ENCODE data around the gene AFAP1.
A peak's percentile ranks its signal among the peaks of the same experiment; 100 is the strongest.
"Not testable (repeated sequence)": the region's sequence is repeated elsewhere in the genome, so short reads cannot be mapped to it uniquely, and the experiment has no call there.

The AFAP1 gene

DNA sequence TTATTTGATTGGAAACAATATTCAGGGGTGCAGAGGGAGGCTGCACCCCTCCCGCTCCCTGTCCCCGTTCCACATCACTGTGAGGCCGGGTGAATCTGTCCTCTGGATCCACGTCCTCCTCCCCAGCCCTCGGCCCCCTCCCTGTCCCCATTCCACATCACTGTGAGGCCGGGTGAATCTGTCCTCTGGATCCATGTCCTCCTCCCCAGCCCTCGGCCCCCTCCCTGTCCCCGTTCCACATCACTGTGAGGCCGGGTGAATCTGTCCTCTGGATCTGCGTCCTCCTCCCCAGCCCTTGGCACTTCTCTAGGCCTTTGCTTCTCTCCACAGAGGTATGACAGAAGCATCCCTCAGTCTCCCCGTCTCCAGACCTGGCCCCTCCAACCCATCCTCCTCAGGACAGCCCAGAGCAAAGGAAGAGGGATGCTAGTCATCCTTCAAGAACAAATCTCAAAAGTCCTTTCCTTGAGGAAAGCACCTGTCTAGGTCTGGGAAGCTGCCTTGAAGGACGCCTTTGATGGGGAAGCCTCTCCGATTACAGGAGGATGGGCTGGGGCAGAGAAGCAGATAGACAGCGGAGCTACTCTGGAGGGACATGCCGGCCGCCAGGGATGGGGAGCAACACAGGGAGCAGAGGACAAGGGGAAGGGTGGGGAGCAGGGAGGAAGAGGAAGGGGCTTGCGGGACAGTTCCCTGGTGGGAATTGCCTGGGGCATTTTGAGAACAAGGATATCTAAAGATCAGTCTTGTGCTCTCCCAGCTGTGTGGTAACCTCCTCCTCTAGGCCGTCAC, 10.8 kb upstream of the AFAP1 start:
- Mint-ChIP-seq H3K4me3 (no peak overlapping the region), H3K36me3 (ENCODE audit: insufficient read depth) (peaks cover 3% of the 10 kb centered on the region), H3K4me1 (peaks cover 15% of the 10 kb centered on the region), H3K27ac (ENCODE audit: low read depth) (peak overlapping the region; percentile 45), H3K27me3 (no peaks in the 10 kb centered on the region), H3K9me3 (no peaks in the 10 kb centered on the region)
- DNase-seq (ENCODE audit: low spot score in 2 of 2) (no peak), ATAC-seq (replicated peaks; ENCODE audit: extremely low read depth, poor library complexity, severe bottlenecking) (no peak)

DNA sequence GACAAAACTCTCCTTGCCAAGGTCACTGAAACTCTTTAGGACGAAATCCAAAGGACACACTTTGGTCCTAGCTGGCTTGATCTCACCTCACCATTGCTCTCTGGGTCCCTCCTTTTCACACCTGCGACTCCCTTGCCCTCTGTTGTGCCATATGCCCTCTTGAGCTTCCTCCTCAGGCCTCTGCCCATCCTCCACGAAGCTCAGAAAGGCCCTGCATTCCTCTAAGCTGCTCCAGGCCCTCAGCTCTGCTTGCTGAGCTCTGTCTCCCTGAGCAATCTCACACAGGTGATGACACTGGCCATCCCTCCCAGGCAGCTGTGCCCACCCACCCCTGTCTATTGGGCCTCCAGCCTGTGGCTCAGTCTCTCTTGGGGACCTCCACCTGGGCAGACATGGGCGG, 10.1 kb upstream of the AFAP1 start:
- peak overlapping the region; percentile 45 for H3K27ac Mint-ChIP-seq (ENCODE audit: low read depth)
- H3K27me3 Mint-ChIP-seq = no peaks in the 10 kb centered on the region
- no peak overlapping the region for H3K4me3 Mint-ChIP-seq
- H3K4me1 Mint-ChIP-seq = peaks cover 15% of the 10 kb centered on the region
- no peak for ATAC-seq (replicated peaks; ENCODE audit: extremely low read depth, poor library complexity, severe bottlenecking)
- H3K36me3 Mint-ChIP-seq (ENCODE audit: insufficient read depth) = peaks cover 3% of the 10 kb centered on the region
- no peak for DNase-seq (ENCODE audit: low spot score in 2 of 2)
- no peaks in the 10 kb centered on the region for H3K9me3 Mint-ChIP-seq

DNA sequence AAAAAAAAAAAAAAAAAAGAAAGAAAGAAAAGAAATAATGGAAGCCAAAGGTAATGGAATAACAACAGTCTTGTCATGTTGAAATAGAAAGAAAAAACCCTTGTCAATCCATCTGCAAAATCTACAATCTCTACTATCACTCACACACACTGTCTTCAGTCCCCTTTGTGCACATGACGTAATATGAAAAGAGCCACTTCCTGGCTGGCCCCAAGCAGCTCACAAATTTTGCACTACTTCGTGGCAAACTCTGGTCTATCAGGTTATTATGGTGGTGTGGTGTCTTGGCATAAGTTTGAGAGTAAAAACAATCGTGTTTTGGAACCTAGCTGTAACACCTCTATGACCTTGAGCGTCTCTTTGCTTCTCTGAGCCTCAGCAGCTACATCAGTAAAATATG, 8.3 kb upstream of the AFAP1 start:
- ATAC-seq (replicated peaks; ENCODE audit: extremely low read depth, poor library complexity, severe bottlenecking) (peak; percentile 99), DNase-seq (ENCODE audit: low spot score in 2 of 2) (peak in 1 of 2 donors; percentile 35)
- H3K27ac Mint-ChIP-seq (ENCODE audit: low read depth) = no peak overlapping the region
- H3K4me1 Mint-ChIP-seq = peaks cover 15% of the 10 kb centered on the region
- no peaks in the 10 kb centered on the region for H3K27me3 Mint-ChIP-seq
- peaks cover 3% of the 10 kb centered on the region for H3K36me3 Mint-ChIP-seq (ENCODE audit: insufficient read depth)
- H3K9me3 Mint-ChIP-seq = no peaks in the 10 kb centered on the region
- H3K4me3 Mint-ChIP-seq = no peak overlapping the region

DNA sequence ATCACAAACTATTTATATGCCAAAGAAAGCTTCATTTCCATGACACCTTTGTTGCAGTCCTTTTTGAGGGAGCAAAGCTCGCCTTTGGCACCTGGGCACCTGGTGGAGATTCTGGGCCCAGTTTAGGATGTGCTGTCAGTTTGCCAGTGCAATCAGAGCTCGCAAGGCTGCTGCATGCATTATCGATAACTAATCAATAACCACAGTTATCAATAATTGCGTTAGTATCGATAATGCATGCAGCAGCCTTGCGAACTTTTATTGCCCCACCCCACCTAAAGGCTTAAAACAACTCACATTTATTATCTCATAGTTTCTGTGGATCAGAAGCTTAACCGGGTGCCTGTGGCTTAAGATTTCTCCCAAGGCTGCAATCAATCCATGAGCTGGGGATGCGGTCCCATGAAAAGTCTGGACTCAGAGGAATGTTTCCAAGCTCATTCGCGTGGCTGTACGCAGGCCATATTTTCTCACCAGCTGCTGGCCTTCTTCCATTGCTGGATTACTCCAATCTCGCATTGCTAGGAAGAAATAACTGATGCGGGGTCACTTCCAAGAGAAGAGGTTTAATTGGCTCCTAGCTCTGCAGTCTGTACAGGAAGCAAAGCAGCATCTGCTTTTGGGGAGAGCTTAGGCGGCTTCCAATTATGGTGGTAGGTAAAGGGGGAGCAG, 6.2 kb upstream of the AFAP1 start:
- H3K36me3 Mint-ChIP-seq (ENCODE audit: insufficient read depth) = peaks cover 3% of the 10 kb centered on the region
- no peaks in the 10 kb centered on the region for H3K9me3 Mint-ChIP-seq
- no peaks in the 10 kb centered on the region for H3K27me3 Mint-ChIP-seq
- ATAC-seq (replicated peaks; ENCODE audit: extremely low read depth, poor library complexity, severe bottlenecking) (no peak), DNase-seq (ENCODE audit: low spot score in 2 of 2) (no peak)
- no peak overlapping the region for H3K4me3 Mint-ChIP-seq
- H3K4me1 Mint-ChIP-seq = peaks cover 15% of the 10 kb centered on the region
- peak overlapping the region; percentile 41 for H3K27ac Mint-ChIP-seq (ENCODE audit: low read depth)

DNA sequence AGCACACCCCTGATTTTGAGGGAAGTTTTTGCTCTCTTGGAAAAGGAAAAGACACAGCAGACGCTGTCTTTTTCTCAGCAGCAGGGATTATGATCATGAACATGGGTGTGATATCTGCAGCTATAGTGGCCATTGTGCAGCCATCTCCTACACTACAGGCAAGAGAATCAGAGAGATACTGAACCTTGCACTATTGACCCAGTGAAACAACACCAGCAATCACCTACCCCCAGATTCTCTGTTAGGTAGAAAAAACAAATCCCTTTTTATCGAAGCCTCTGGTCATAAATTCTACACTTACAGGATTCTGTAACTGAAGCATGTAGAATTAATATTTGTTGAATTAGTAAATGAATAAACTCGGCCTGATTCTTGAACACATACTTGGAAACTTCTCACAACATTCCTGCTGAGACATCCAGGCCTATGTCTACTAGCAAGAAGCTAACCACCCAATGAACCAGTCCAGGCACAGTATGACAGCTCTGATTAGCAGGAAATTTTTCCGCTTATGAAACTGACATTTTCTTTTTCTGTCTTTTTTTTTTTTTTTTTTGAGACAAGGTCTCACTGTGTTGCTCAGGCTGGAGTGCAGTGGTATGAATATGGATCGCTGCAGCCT, 5.0 kb upstream of the AFAP1 start:
- Mint-ChIP-seq H3K36me3 (ENCODE audit: insufficient read depth) (peaks cover 5% of the 10 kb centered on the region), H3K4me1 (peaks cover 15% of the 10 kb centered on the region), H3K9me3 (no peaks in the 10 kb centered on the region), H3K27me3 (no peaks in the 10 kb centered on the region), H3K4me3 (no peak overlapping the region), H3K27ac (ENCODE audit: low read depth) (no peak overlapping the region)
- no peak for DNase-seq (ENCODE audit: low spot score in 2 of 2)
- ATAC-seq (replicated peaks; ENCODE audit: extremely low read depth, poor library complexity, severe bottlenecking) = no peak

DNA sequence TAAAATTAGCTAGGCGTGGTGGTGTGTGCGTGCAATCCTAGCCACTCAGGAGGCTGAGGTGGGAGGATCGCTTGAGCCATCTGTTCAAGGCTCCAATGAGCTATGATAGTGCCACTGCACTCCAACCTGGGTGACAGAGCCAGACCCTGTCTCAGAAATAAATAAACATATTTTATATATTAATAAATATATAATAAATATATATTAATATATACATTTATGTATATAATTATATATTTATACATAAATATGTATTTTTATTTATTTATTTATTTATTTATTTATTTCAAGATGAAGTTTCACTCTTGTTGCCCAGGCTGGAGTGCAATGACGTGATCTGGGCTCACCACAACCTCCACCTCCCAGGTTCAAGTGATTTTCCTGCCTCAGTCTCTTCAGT, 4.0 kb upstream of the AFAP1 start:
- not testable (repeated sequence) for H3K27ac Mint-ChIP-seq (ENCODE audit: low read depth); ATAC-seq (replicated peaks; ENCODE audit: extremely low read depth, poor library complexity, severe bottlenecking); H3K36me3 Mint-ChIP-seq (ENCODE audit: insufficient read depth); H3K4me1 Mint-ChIP-seq; H3K27me3 Mint-ChIP-seq; DNase-seq (ENCODE audit: low spot score in 2 of 2); H3K4me3 Mint-ChIP-seq; H3K9me3 Mint-ChIP-seq

DNA sequence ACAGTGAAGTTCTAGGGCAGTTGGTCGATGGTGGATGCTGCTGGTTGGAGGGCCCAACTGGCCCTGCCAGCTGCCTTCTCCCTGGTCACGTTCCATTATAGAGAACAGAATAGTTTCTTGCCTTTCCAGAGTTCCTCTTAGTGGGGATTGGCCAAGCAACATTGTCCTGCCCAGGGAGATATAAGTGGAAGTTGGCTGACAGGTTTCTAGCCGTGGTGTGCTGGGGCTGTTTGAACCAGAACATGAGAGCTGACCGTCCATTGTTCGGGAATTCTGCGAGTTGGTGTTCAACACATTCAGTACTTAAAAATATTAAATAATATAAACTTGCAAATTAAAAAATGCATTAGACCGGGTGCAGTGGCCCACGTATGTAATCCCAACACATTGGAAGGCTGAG, 3.5 kb upstream of the AFAP1 start:
- peaks cover 6% of the 10 kb centered on the region for H3K36me3 Mint-ChIP-seq (ENCODE audit: insufficient read depth)
- no peak overlapping the region for H3K4me3 Mint-ChIP-seq
- H3K9me3 Mint-ChIP-seq = no peaks in the 10 kb centered on the region
- H3K27me3 Mint-ChIP-seq = no peaks in the 10 kb centered on the region
- no peak overlapping the region for H3K27ac Mint-ChIP-seq (ENCODE audit: low read depth)
- peaks cover 8% of the 10 kb centered on the region for H3K4me1 Mint-ChIP-seq
- DNase-seq (ENCODE audit: low spot score in 2 of 2) (no peak), ATAC-seq (replicated peaks; ENCODE audit: extremely low read depth, poor library complexity, severe bottlenecking) (no peak)

DNA sequence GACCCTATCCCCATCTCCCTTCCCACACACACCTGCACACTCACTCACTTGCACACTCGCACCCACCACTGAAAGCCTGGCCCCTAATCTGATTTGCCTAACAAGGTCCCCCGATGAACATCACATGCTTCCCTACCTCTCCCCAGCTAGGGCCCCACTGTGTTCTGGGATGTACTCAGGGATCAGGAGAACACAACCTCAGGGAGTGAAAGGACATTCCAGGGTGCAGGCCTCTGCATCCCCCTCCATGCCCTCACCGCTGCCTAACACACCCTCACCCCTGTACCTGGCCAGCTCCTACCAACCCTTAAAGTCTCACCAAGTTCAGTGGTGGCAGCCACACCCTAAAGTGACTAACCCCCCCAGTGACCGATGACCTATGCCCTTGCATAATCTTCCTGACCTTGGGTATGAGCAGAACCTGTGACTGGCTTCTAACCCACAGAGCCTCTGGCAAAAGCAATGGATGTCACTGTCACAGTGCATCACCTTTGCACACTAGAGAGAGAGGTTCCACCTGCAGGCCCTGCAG, 2.4 kb upstream of the AFAP1 start:
- H3K36me3 Mint-ChIP-seq (ENCODE audit: insufficient read depth) = peaks cover 6% of the 10 kb centered on the region
- H3K9me3 Mint-ChIP-seq = no peaks in the 10 kb centered on the region
- no peaks in the 10 kb centered on the region for H3K27me3 Mint-ChIP-seq
- H3K4me1 Mint-ChIP-seq = peaks cover 15% of the 10 kb centered on the region
- no peak for ATAC-seq (replicated peaks; ENCODE audit: extremely low read depth, poor library complexity, severe bottlenecking)
- DNase-seq (ENCODE audit: low spot score in 2 of 2) = no peak
- H3K4me3 Mint-ChIP-seq = no peak overlapping the region
- no peak overlapping the region for H3K27ac Mint-ChIP-seq (ENCODE audit: low read depth)

DNA sequence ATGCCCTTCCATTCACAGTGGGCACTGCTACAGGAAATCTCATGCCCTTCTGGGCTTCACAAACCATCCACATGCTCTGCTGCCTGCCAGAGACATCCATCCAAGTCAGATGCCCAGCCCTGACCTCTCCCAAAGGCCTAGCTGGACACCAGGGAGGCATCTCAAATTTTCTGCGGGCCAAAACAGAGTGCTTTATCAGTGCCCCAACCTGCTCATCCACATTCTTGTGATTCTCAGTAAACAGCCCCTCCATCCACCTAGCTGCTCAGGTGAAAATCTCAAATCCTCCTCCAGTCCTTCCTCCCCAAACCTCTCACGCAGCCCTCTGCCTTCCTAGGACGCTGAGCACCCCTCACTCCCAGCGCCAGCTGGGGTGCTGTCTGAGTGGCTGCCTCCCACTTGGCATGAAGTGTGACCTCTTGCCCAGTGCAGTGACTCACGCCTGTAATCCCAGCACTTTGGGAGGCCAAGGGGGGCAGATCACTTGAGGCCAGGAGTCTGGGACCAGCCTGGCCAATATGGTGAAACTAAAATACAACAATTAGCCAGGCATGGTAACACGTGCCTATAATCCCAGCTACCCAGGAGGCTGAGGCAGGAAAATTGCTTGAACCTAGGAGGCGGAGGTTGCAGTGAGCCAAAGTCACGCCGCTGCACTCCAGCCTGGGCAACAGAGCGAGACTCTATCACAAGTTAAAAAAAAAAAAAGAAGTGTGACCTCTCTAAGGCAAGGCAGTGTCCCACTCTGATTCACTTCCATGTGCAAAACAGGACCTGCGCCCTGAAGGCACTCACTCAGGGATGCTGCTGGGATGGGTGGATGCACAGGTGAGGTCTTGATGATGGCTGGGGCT, 1.7 kb upstream of the AFAP1 start:
- Mint-ChIP-seq H3K4me1 (peaks cover 20% of the 10 kb centered on the region), H3K27ac (ENCODE audit: low read depth) (no peak overlapping the region), H3K36me3 (ENCODE audit: insufficient read depth) (peaks cover 6% of the 10 kb centered on the region), H3K4me3 (peak overlapping the region; percentile 21), H3K9me3 (no peaks in the 10 kb centered on the region), H3K27me3 (no peaks in the 10 kb centered on the region)
- ATAC-seq (replicated peaks; ENCODE audit: extremely low read depth, poor library complexity, severe bottlenecking) = no peak
- DNase-seq (ENCODE audit: low spot score in 2 of 2) = no peak

DNA sequence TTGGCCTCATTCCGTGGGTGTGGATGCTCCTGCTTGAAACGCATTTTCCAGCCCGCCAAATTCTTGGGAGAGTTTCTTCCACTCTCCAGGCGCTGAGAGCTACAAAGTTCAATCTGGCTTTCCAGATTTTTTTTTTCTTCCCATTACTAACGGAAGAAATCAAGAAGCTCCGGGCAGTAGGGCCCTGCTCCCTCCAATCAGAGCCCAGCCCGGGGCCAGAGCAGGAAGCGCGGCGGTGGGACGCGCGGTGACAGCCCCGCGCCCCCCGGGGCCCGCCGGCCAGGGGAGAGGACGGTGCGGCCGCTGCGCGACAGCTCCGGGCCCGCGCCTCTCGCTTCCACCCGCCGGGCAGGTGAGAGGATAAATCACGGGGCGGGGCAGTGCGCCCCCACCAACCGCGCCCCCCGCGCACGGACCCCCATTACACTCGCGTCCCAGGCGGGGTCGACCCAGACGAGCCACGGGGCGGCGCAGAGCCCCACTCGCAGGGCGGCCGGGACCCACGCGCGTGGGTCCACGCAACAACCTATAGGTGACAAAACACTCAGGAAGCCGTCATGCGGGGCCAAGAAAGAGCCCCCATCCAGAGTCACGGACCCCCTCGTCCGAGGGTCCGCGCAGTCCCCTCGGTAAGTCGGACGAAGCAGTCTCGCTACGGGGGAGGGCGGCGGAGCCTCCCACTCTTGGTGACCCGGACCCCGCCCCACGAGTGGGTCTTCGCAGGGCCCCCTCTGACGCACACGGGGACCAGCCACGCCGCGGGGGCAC, 868 bp downstream of the AFAP1 start:
- peak overlapping the region; percentile 71 for H3K27ac Mint-ChIP-seq (ENCODE audit: low read depth)
- ATAC-seq (replicated peaks; ENCODE audit: extremely low read depth, poor library complexity, severe bottlenecking) (peak; percentile 25), DNase-seq (ENCODE audit: low spot score in 2 of 2) (no peak)
- peaks cover 34% of the 10 kb centered on the region for H3K4me1 Mint-ChIP-seq
- H3K9me3 Mint-ChIP-seq = no peaks in the 10 kb centered on the region
- no peaks in the 10 kb centered on the region for H3K27me3 Mint-ChIP-seq
- peak overlapping the region; percentile 79 for H3K4me3 Mint-ChIP-seq
- peaks cover 6% of the 10 kb centered on the region for H3K36me3 Mint-ChIP-seq (ENCODE audit: insufficient read depth)

DNA sequence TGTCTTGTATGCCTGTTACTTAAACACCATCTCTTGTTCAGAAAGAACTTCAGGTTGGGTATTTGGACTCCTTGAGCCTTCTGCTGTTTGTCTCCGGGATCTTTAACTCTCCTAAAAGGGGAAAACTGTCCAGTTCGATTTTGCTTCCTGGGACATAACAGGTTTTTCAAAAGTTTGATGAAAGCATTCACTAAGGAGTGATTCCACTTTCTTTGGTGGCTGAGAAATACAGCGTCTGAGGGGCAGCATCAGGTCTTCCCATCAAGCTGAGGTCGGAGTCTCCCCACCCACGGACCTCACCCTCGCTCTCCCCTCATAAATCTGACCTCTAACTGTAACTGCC, 1.4 kb downstream of the AFAP1 start:
- Mint-ChIP-seq H3K9me3 (no peaks in the 10 kb centered on the region), H3K4me3 (peak overlapping the region; percentile 79), H3K36me3 (ENCODE audit: insufficient read depth) (peaks cover 6% of the 10 kb centered on the region), H3K4me1 (peaks cover 38% of the 10 kb centered on the region), H3K27ac (ENCODE audit: low read depth) (peak overlapping the region; percentile 71), H3K27me3 (no peaks in the 10 kb centered on the region)
- ATAC-seq (replicated peaks; ENCODE audit: extremely low read depth, poor library complexity, severe bottlenecking) (no peak), DNase-seq (ENCODE audit: low spot score in 2 of 2) (no peak)

DNA sequence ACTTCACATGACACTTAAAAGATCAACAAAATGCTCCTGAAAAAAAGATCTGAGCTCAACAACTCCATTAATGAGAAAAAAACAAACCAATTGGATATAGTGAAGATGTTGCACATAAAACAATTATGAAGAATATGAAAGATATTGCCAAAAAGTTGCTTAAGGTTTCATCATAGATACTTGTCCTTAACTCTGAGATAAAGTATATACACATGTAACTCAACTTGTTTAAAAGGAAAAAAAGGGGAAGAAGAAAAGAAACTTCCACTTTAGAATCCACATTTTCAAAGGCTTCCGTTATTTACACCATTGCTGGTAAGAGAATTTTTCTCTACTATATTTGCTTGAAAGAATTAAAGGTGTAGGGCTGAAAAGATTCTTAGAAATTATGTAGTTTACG, 2.7 kb downstream of the AFAP1 start:
- H3K9me3 Mint-ChIP-seq = no peaks in the 10 kb centered on the region
- no peak overlapping the region for H3K27ac Mint-ChIP-seq (ENCODE audit: low read depth)
- peak overlapping the region; percentile 79 for H3K4me3 Mint-ChIP-seq
- DNase-seq (ENCODE audit: low spot score in 2 of 2) = no peak
- H3K4me1 Mint-ChIP-seq = peaks cover 38% of the 10 kb centered on the region
- peaks cover 6% of the 10 kb centered on the region for H3K36me3 Mint-ChIP-seq (ENCODE audit: insufficient read depth)
- ATAC-seq (replicated peaks; ENCODE audit: extremely low read depth, poor library complexity, severe bottlenecking) = no peak
- H3K27me3 Mint-ChIP-seq = no peaks in the 10 kb centered on the region

All from central memory CD8-positive, alpha-beta T cell (primary cell).